ES-I3 (cell line): ENCODE data around the gene SCYL1.
"Not testable (repeated sequence)": the region's sequence is repeated elsewhere in the genome, so short reads cannot be mapped to it uniquely, and the experiment has no call there.

Experiments
- H3K36me3 ChIP-seq: 2 replicates; pipeline ENCODE4 v1.6.1; 2013; ENCODE audit warnings: mild to moderate bottlenecking, low read length, control low read depth, moderate library complexity; ENCODE audit not compliant: insufficient read depth
- H3K4me1 ChIP-seq: 2 replicates; pipeline ENCODE4 v1.6.1; 2013; ENCODE audit warnings: mild to moderate bottlenecking, control low read depth, low read length; ENCODE audit not compliant: insufficient read depth
- H3K9ac ChIP-seq: 2 replicates; pipeline ENCODE4 v1.6.1; 2013; ENCODE audit warnings: low read depth, mild to moderate bottlenecking, low read length, moderate library complexity
- H3K9me3 ChIP-seq: 2 replicates; pipeline ENCODE4 v1.6.1; 2013; ENCODE audit warnings: mild to moderate bottlenecking, low read length, moderate library complexity; ENCODE audit not compliant: control insufficient read depth, insufficient read depth

Gene SCYL1

GRCh38 chr11:65557280-65558001 lies 32.6 kb downstream of the SCYL1 start:
- Histone ChIP-seq H3K9me3 (no peaks in the 10 kb centered on the region), H3K4me1 (peaks cover 48% of the 10 kb centered on the region), H3K36me3 (no peaks in the 10 kb centered on the region), H3K9ac (peak overlapping the region; percentile 34; the same call in 1 of the 2 replicates)

GRCh38 chr11:65558002-65558929 lies 33.4 kb downstream of the SCYL1 start, which contains the start of gene LTBP3:
Gene LTBP3 (minus strand): TSS chr11:65558359. CDS start chr11:65557959, 400 bp downstream.
- H3K4me1 ChIP-seq, result peaks cover 42% of the 10 kb centered on the region
- H3K9me3 ChIP-seq, result no peaks in the 10 kb centered on the region
- peak within 1 kb of the TSS; percentile 57 for H3K9ac ChIP-seq
- no peaks in the 10 kb centered on the region for H3K36me3 ChIP-seq

- Histone ChIP-seq H3K4me1 (peaks cover 42% of the 10 kb centered on the region), H3K9me3 (no peaks in the 10 kb centered on the region), H3K36me3 (no peaks in the 10 kb centered on the region), H3K9ac (peak overlapping the region; percentile 47)
These were observed 34.1 kb downstream of the SCYL1 start for GRCh38 chr11:65558930-65559509.

- Histone ChIP-seq H3K4me1 (peaks cover 38% of the 10 kb centered on the region), H3K9ac (no peak overlapping the region), H3K36me3 (no peaks in the 10 kb centered on the region), H3K9me3 (no peaks in the 10 kb centered on the region)
These were observed 34.7 kb downstream of the SCYL1 start for GRCh38 chr11:65559535-65559934.

GRCh38 chr11:65559951-65560537 lies 35.2 kb downstream of the SCYL1 start:
- Histone ChIP-seq H3K4me1 (peaks cover 33% of the 10 kb centered on the region), H3K9ac (peak overlapping the region; percentile 3; the same call in 1 of the 2 replicates), H3K9me3 (no peaks in the 10 kb centered on the region), H3K36me3 (no peaks in the 10 kb centered on the region)

- Histone ChIP-seq H3K36me3 (no peaks in the 10 kb centered on the region), H3K9ac (peak overlapping the region; percentile 3; the same call in 1 of the 2 replicates), H3K9me3 (no peaks in the 10 kb centered on the region), H3K4me1 (peaks cover 32% of the 10 kb centered on the region)
These were observed 35.9 kb downstream of the SCYL1 start for GRCh38 chr11:65560555-65561418.

- no peaks in the 10 kb centered on the region for H3K9me3 ChIP-seq
- H3K4me1 ChIP-seq, result peaks cover 29% of the 10 kb centered on the region
- no peak overlapping the region for H3K9ac ChIP-seq
- H3K36me3 ChIP-seq, result no peaks in the 10 kb centered on the region
These were observed 37.1 kb downstream of the SCYL1 start for GRCh38 chr11:65562020-65562419.

- Histone ChIP-seq H3K4me1 (peaks cover 25% of the 10 kb centered on the region), H3K9me3 (no peaks in the 10 kb centered on the region), H3K36me3 (no peaks in the 10 kb centered on the region), H3K9ac (no peak overlapping the region)
These were observed 37.9 kb downstream of the SCYL1 start for GRCh38 chr11:65562788-65563187.

GRCh38 chr11:65563601-65564000 lies 38.7 kb downstream of the SCYL1 start:
- Histone ChIP-seq H3K9me3 (no peaks in the 10 kb centered on the region), H3K4me1 (peaks cover 24% of the 10 kb centered on the region), H3K9ac (no peak overlapping the region), H3K36me3 (no peaks in the 10 kb centered on the region)

- H3K36me3 ChIP-seq, H3K9ac ChIP-seq, H3K9me3 ChIP-seq: not testable (repeated sequence)
- H3K4me1 ChIP-seq, result peaks cover 18% of the 10 kb centered on the region; the same call in 1 of the 2 replicates
These were observed 40.1 kb downstream of the SCYL1 start for GRCh38 chr11:65564879-65565559.

- no peaks in the 10 kb centered on the region for H3K9me3 ChIP-seq
- no peak overlapping the region for H3K9ac ChIP-seq
- no peaks in the 10 kb centered on the region for H3K36me3 ChIP-seq
- H3K4me1 ChIP-seq, result peaks cover 13% of the 10 kb centered on the region; the same call in 1 of the 2 replicates
These were observed 41.0 kb downstream of the SCYL1 start for GRCh38 chr11:65565624-65566453.

- H3K9ac ChIP-seq, result peak overlapping the region; percentile 78
- H3K36me3 ChIP-seq, result no peaks in the 10 kb centered on the region
- no peaks in the 10 kb centered on the region for H3K9me3 ChIP-seq
- H3K4me1 ChIP-seq, result peaks cover 8% of the 10 kb centered on the region; the same call in 1 of the 2 replicates
These were observed 44.5 kb downstream of the SCYL1 start for GRCh38 chr11:65569164-65569972.
